Tibial nerve (tissue), 4 donors: ENCODE measurements around the gene PAX8.

Experiments
- CTCF ChIP-seq, 5 experiments: fragments of 200-600 bp in 3 of 5; fragments of 450-650 bp in 2 of 5; sonication (generic) in 3 of 5; IDR thresholded peaks; one replicate each; pipeline ENCODE4 v1.5.1; 2016 to 2019; ENCODE audit warnings: antibody characterized with exemption in 5 of 5, mild to moderate bottlenecking in 3 of 5, moderate library complexity in 2 of 5
- EP300 ChIP-seq, 2 donors: sonication (generic); formaldehyde crosslinking; IDR thresholded peaks; one replicate each; pipeline ENCODE4 v1.6.1; 2017; ENCODE audit warnings: antibody characterized with exemption in 2 of 2, mild to moderate bottlenecking in 1 of 2
- POLR2A ChIP-seq, 2 donors: fragments of 450-650 bp; IDR thresholded peaks; one replicate each; pipeline ENCODE4 v1.6.1; 2017; ENCODE audit warnings: antibody characterized with exemption in 2 of 2, mild to moderate bottlenecking in 2 of 2, moderate library complexity in 2 of 2

DNA sequence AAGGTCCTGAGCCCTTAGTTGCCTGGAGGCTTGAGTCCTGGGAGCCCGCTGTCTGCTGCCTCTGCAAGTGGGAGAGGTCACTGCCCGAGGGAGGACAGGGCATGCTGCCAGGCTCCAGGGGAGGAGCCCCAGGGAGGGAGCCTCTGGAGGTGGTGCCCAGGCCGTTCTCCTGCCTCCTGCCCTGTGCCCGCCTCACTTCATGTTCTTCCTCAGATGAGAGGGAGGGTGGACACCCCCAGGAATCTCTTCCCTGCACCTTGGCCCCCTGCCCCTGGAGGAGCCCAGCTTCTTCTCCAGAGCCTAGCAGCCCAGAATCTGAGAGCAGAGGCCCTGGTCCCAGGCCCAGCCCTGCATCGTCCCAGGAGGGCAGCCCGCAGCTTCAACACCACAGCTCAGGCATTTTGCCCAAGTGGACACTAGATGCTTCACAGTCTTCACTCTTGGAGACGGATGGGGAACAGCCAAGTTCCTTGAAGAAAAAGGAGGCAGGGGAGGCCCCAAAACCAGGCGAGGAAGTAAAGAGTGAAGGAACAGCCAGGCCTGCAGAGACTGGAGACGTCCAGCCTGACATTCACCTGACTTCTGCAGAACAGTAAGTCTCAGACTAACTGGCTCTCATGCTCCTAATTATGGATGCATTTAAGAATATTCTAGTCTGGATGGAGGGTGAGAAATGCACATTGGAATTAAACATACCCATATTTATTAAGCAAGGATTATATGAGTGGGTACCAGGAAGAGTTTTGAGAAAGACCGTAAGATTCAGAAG lies 92.9 kb downstream of the PAX8 start:
- no peak for TF ChIP-seq CTCF (IDR thresholded peaks at IDR 0.05)
- TF ChIP-seq POLR2A (IDR thresholded peaks at IDR 0.05), result no peak
- no peak for TF ChIP-seq EP300 (IDR thresholded peaks at IDR 0.05)
